SK-N-SH treated with all-trans-retinoic acid at 6 μM for 48 hours (cell line): Measurements from ENCODE around the gene PCIF1.

Source experiments
- ATAC-seq: fragments of 200-7000 bp; cut with Tn5 transposase; 3 replicates; pipeline ENCODE4 v1.9.1; 2020; ENCODE audit warnings: mild to moderate bottlenecking, moderate library complexity
- ARNTL ChIP-seq: fragments of 450-650 bp; formaldehyde crosslinking; IDR thresholded peaks from 2 replicates; pipeline ENCODE4 v1.5.0; 2020; ENCODE audit warnings: low read depth, mild to moderate bottlenecking, moderate library complexity, borderline replicate concordance
- CREB5 ChIP-seq: fragments of 250-450 bp; sonication (Bioruptor Pico); IDR thresholded peaks from 2 replicates; pipeline ENCODE4 v1.5.1; 2020; ENCODE audit warnings: low read depth, mild to moderate bottlenecking, moderate library complexity
- CSDC2 ChIP-seq: fragments of 250-450 bp; sonication (Bioruptor Pico); IDR thresholded peaks from 2 replicates; pipeline ENCODE4 v1.5.0; 2020; ENCODE audit warnings: mild to moderate bottlenecking, moderate library complexity
- CSRNP3 ChIP-seq: fragments of 250-450 bp; sonication (Bioruptor Pico); IDR thresholded peaks from 2 replicates; pipeline ENCODE4 v1.5.1; 2021; ENCODE audit warnings: mild to moderate bottlenecking, moderate library complexity
- GLIS3 ChIP-seq: fragments of 250-450 bp; sonication (Bioruptor Pico); IDR thresholded peaks from 2 replicates; pipeline ENCODE4 v1.5.0; 2020; ENCODE audit warnings: mild to moderate bottlenecking, moderate library complexity
- ISL1 ChIP-seq: fragments of 250-450 bp; sonication (Bioruptor Pico); IDR thresholded peaks from 2 replicates; pipeline ENCODE4 v2.1.2; 2022; ENCODE audit warnings: mild to moderate bottlenecking, moderate library complexity
- OSR1 ChIP-seq: fragments of 250-450 bp; sonication (Bioruptor Pico); IDR thresholded peaks from 2 replicates; pipeline ENCODE4 v1.8.0; 2022; ENCODE audit warnings: moderate library complexity, mild to moderate bottlenecking, inconsistent platforms
- POU6F1 ChIP-seq: fragments of 250-450 bp; sonication (Bioruptor Pico); IDR thresholded peaks from 2 replicates; pipeline ENCODE4 v1.8.0; 2021; ENCODE audit warnings: low read depth, mild to moderate bottlenecking, moderate library complexity, borderline replicate concordance
- PPARA ChIP-seq: fragments of 250-450 bp; sonication (Bioruptor Pico); IDR thresholded peaks from 2 replicates; pipeline ENCODE4 v1.5.0; 2020; ENCODE audit warnings: mild to moderate bottlenecking, borderline replicate concordance
- RARB ChIP-seq: fragments of 250-450 bp; sonication (Bioruptor Pico); IDR thresholded peaks from 2 replicates; pipeline ENCODE4 v1.8.0; 2021; ENCODE audit warnings: mild to moderate bottlenecking, moderate library complexity
- TCF4 ChIP-seq: fragments of 250-450 bp; sonication (Bioruptor Pico); IDR thresholded peaks from 2 replicates; pipeline ENCODE4 v1.8.0; 2021; ENCODE audit warnings: mild to moderate bottlenecking, moderate library complexity, borderline replicate concordance
- TOX ChIP-seq: fragments of 250-450 bp; sonication (Bioruptor Pico); IDR thresholded peaks from 2 replicates; pipeline ENCODE4 v1.8.0; 2021; ENCODE audit warnings: mild to moderate bottlenecking, moderate library complexity, borderline replicate concordance
- TSHZ2 ChIP-seq: fragments of 250-450 bp; sonication (Bioruptor Pico); IDR thresholded peaks from 2 replicates; pipeline ENCODE4 v1.5.0; 2020; ENCODE audit warnings: mild to moderate bottlenecking, moderate library complexity
- ZC3H10 ChIP-seq: fragments of 250-450 bp; sonication (Bioruptor Pico); IDR thresholded peaks from 2 replicates; pipeline ENCODE4 v1.5.1; 2021; ENCODE audit warnings: mild to moderate bottlenecking, moderate library complexity
- ZFP3 ChIP-seq: fragments of 250-450 bp; sonication (Bioruptor Pico); IDR thresholded peaks from 2 replicates; pipeline ENCODE4 v1.5.0; 2020; ENCODE audit warnings: mild to moderate bottlenecking, moderate library complexity
- ZNF565 ChIP-seq: fragments of 450-650 bp; formaldehyde crosslinking; conservative IDR thresholded peaks from 2 replicates; pipeline ENCODE4 v1.5.0; 2020; ENCODE audit warnings: low read depth, mild to moderate bottlenecking, moderate library complexity
- ZNF70 ChIP-seq: fragments of 450-650 bp; formaldehyde crosslinking; IDR thresholded peaks from 2 replicates; pipeline ENCODE4 v1.5.0; 2020; ENCODE audit warnings: mild to moderate bottlenecking, moderate library complexity
- ZNF8 ChIP-seq: fragments of 450-650 bp; formaldehyde crosslinking; IDR thresholded peaks from 2 replicates; pipeline ENCODE4 v1.5.0; 2020; ENCODE audit warnings: mild to moderate bottlenecking, moderate library complexity

PCIF1 gene

GRCh38 chr20:45902199-45902701 is 32.2 kb upstream of the PCIF1 start:
- no peak for TF ChIP-seq GLIS3 (CRISPR knock-in tag)
- no peak for TF ChIP-seq RARB (CRISPR knock-in tag)
- no peak for TF ChIP-seq ZNF565 (CRISPR knock-in tag)
- TF ChIP-seq CSRNP3 (CRISPR knock-in tag), result no peak
- TF ChIP-seq ARNTL (CRISPR knock-in tag), result no peak
- no peak for TF ChIP-seq ZNF70 (CRISPR knock-in tag)
- no peak for TF ChIP-seq ISL1 (CRISPR knock-in tag)
- TF ChIP-seq ZC3H10 (CRISPR knock-in tag), result no peak
- TF ChIP-seq TOX, result no peak
- TF ChIP-seq PPARA, result no peak
- no peak for ATAC-seq

DNA sequence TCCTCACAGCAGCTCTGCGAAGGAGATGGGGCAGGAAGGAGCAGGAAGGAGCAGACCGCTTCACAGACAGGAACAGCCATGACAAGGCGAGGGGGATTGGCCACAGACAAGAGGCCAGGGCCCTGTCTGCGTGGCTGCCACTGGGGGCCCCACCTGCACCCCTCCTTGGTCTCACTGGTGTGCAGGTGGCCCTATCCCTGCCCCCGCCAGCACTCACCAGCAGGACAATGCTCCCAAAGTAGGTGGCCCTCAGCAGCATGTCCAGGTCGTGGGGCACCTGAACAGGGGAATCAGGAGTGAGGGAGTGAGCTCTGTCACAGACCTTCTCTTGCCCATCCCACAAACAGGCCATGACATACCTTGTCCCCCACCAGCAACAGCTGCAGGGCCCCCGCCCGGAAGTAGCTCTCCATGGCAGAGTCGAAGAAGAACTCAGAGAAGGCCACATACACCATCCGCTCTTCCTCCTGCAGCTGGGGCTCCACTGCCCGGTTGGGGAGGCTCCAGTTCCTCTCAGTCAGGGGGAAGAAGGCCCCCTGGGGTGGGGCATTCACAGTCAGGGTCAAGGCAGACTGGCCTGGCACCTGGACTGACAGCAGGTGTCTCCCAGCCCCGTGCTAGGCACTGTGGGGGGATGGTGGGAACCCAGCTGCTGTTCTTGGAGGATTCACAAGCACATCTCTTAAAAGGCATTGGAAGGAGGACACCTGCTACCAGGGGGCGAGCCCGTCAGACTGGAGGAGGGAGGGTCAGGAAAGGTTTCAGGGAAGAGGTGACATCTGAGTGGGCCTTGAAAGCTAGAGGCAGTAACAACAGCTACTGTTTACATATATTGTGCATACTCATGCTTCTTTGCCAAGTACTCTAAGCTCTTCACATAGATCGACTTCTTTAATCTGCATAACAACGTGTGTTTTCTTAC is 29.6 kb upstream of the PCIF1 start:
- no peak; the same call in 2 of the 3 replicates for ATAC-seq
- TF ChIP-seq TSHZ2 (CRISPR knock-in tag) (no peak), CREB5 (CRISPR knock-in tag) (no peak)

GRCh38 chr20:45905505-45906079 is 28.9 kb upstream of the PCIF1 start:
- no peak for ATAC-seq
- TF ChIP-seq CSDC2 (CRISPR knock-in tag), result no peak
- no peak for TF ChIP-seq PPARA
- TF ChIP-seq GLIS3 (CRISPR knock-in tag), result no peak
- TF ChIP-seq OSR1, result no peak
- no peak for TF ChIP-seq POU6F1 (CRISPR knock-in tag)
- no peak for TF ChIP-seq ZC3H10 (CRISPR knock-in tag)
- no peak for TF ChIP-seq TSHZ2 (CRISPR knock-in tag)
- TF ChIP-seq ZFP3 (CRISPR knock-in tag), result no peak
- TF ChIP-seq TCF4, result no peak
- TF ChIP-seq CREB5 (CRISPR knock-in tag), result no peak
- no peak for TF ChIP-seq TOX
- TF ChIP-seq ZNF70 (CRISPR knock-in tag), result no peak
- TF ChIP-seq ISL1 (CRISPR knock-in tag), result no peak
- TF ChIP-seq ZNF8 (CRISPR knock-in tag), result no peak
